Spleen (tissue), 11 donors: Measurements from ENCODE around the gene CRACR2A. TPM values are rescaled to one million over a fixed set of nuclear protein-coding genes. Genes with fewer than 3 reads are reported as not detected.

Experiments used
- DNase-seq: peaks from one replicate; pipeline ENCODE4 v3.0.0-alpha.2; 2020
- H3K27ac ChIP-seq, 8 donors: fragments of 200-600 bp; sonication (generic) in 7 of 8; 1 replicate in 4 of 8; 2 replicates in 4 of 8; pipeline versions ENCODE4 v1.5.0 to v1.8.0; 2016 to 2021; ENCODE audit warnings: inconsistent platforms in 4 of 8, mild to moderate bottlenecking in 4 of 8, moderate library complexity in 1 of 8
- H3K27me3 ChIP-seq, 7 donors: fragments of 200-600 bp; sonication (generic) in 6 of 7; replicated peaks in 1 of 7; 1 replicate in 4 of 7; 2 replicates in 3 of 7; pipeline versions ENCODE4 v1.5.0 to v1.8.0; 2016 to 2021; ENCODE audit warnings: inconsistent platforms in 3 of 7, mild to moderate bottlenecking in 1 of 7
- H3K36me3 ChIP-seq, 6 donors: fragments of 200-600 bp; sonication (generic) in 5 of 6; 1 replicate in 4 of 6; 2 replicates in 2 of 6; pipeline versions ENCODE4 v1.5.0 to v1.8.0; 2016 to 2021; ENCODE audit warnings: inconsistent platforms in 2 of 6
- H3K4me1 ChIP-seq, 6 donors: fragments of 200-600 bp; sonication (generic) in 5 of 6; 1 replicate in 3 of 6; 2 replicates in 3 of 6; pipeline versions ENCODE4 v1.5.0 to v1.8.0; 2016 to 2021; ENCODE audit warnings: inconsistent platforms in 3 of 6
- H3K4me3 ChIP-seq, 8 donors: fragments of 200-600 bp; sonication (generic) in 7 of 8; 1 replicate in 4 of 8; 2 replicates in 4 of 8; pipeline versions ENCODE4 v1.5.0 to v1.8.0; 2016 to 2021; ENCODE audit warnings: inconsistent platforms in 4 of 8, mild to moderate bottlenecking in 4 of 8, moderate library complexity in 2 of 8
- H3K9me3 ChIP-seq, 8 donors: fragments of 200-600 bp; sonication (generic) in 7 of 8; 1 replicate in 4 of 8; 2 replicates in 4 of 8; pipeline versions ENCODE4 v1.5.0 to v1.8.0; 2016 to 2021; ENCODE audit warnings: inconsistent platforms in 4 of 8
- POLR2A ChIP-seq, 3 donors: fragments of 450-650 bp; IDR thresholded peaks; one replicate each; pipeline ENCODE4 v1.5.1; 2017; ENCODE audit warnings: antibody characterized with exemption in 3 of 3, mild to moderate bottlenecking in 1 of 3
- POLR2AphosphoS5 ChIP-seq, 3 donors: sonication (generic); formaldehyde crosslinking; IDR thresholded peaks; one replicate each; pipeline ENCODE4 v1.5.1; 2017; ENCODE audit warnings: antibody characterized with exemption in 3 of 3
- WGBS, 5 donors: extraction: QIAGEN DNeasy Blood & Tissue Kit in 3 of 5; methylation state at CpG; one replicate each; pipeline versions ENCODE4 v1.1.5 to v1.1.7; 2013 to 2018; 5-methylcytosine and 5-hydroxymethylcytosine counted together
- intact Hi-C: fragments of 100-400 bp; cut with DNase I; formaldehyde crosslinking; loops from one replicate; pipeline ENCODE4 v1.15.0; 2023; ENCODE audit warnings: low total_unique reads
- polyA plus RNA-seq, 3 donors: library from polyadenylated mRNA; stranded (reverse); fragments of 200-250 nt; gene quantifications; one replicate each; pipeline ENCODE4 v1.2.1, GENCODE V29; 2013
- total RNA-seq, 7 donors: library from RNA; depleted of rRNA in 3 of 7; stranded (reverse); fragments of >200 nt in 3 of 7; fragmentation: NEBNext Ultra II Directional in 4 of 7; extraction: Animal tissue kit (Norgen Biotek cat#: 25700) in 4 of 7; gene quantifications; one replicate each; pipeline versions ENCODE4 v1.1.0 to v1.2.1, GENCODE V29; 2016 to 2021
- TF ChIP-seq, protein P1 (sequence below), 11 experiments: fragments of 200-600 bp in 7 of 11; fragments of 450-650 bp in 4 of 11; sonication (generic) in 4 of 11; IDR thresholded peaks in 8 of 11; conservative IDR thresholded peaks in 3 of 11; 1 replicate in 7 of 11; 2 replicates in 4 of 11; pipeline versions ENCODE4 v1.4.0 to v1.8.0; 2016 to 2021; ENCODE audit warnings: antibody characterized with exemption in 11 of 11, inconsistent platforms in 4 of 11, mild to moderate bottlenecking in 1 of 11
- donor health status: healthy with polysubstance abuse.
- donor health status: DM: no; HTN: no; CAD: no; lungs with moderate emphysema.
- donor health status: DM: no; HTN: no; CAD: no.
- donor health status: Bipolar disorder and iron deficiency.
- donor health status: healthy.
- donor health status: DM: no; HTN: no; CAD: no.
- donor health status: DM: yes; HTN: yes; CAD: no.

Gene CRACR2A
- total and polyA plus RNA-seq, 10 donors = 3.3 to 27.6 (median 21.1) TPM

GRCh38 chr12:3607821-3608220 lies 145.1 kb downstream of the CRACR2A start:
- 87 to 93% (median 89%) methylated on average over 4 of the region's 4 CpGs for WGBS, 5 donors
- H3K27me3 ChIP-seq = no peaks in the 10 kb centered on the region
- H3K4me3 ChIP-seq = no peak overlapping the region
- TF ChIP-seq POLR2A (IDR thresholded peaks at IDR 0.05) = no peak
- no peak for TF ChIP-seq POLR2AphosphoS5 (IDR thresholded peaks at IDR 0.05)
- TF ChIP-seq, protein P1, sequence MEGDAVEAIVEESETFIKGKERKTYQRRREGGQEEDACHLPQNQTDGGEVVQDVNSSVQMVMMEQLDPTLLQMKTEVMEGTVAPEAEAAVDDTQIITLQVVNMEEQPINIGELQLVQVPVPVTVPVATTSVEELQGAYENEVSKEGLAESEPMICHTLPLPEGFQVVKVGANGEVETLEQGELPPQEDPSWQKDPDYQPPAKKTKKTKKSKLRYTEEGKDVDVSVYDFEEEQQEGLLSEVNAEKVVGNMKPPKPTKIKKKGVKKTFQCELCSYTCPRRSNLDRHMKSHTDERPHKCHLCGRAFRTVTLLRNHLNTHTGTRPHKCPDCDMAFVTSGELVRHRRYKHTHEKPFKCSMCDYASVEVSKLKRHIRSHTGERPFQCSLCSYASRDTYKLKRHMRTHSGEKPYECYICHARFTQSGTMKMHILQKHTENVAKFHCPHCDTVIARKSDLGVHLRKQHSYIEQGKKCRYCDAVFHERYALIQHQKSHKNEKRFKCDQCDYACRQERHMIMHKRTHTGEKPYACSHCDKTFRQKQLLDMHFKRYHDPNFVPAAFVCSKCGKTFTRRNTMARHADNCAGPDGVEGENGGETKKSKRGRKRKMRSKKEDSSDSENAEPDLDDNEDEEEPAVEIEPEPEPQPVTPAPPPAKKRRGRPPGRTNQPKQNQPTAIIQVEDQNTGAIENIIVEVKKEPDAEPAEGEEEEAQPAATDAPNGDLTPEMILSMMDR (IDR thresholded peaks at IDR 0.05 in 8 of 11, conservative IDR thresholded peaks at IDR 0.05 in 3 of 11) = no peak
- no peak overlapping the region for H3K27ac ChIP-seq
- intact Hi-C loops = no loop called here
- peaks cover 0 to 25% (median 15%) of the 10 kb centered on the region in 8 donors for H3K9me3 ChIP-seq
- peaks cover 0 to 40% (median 2%) of the 10 kb centered on the region in 6 donors for H3K36me3 ChIP-seq
- peaks cover 0 to 20% (median 11%) of the 10 kb centered on the region in 6 donors for H3K4me1 ChIP-seq
- peak; percentile 35 for DNase-seq

GRCh38 chr12:3607039-3607720 lies 145.7 kb downstream of the CRACR2A start:
- no peak for TF ChIP-seq POLR2A (IDR thresholded peaks at IDR 0.05)
- TF ChIP-seq, protein P1 (IDR thresholded peaks at IDR 0.05 in 8 of 11, conservative IDR thresholded peaks at IDR 0.05 in 3 of 11) = no peak
- TF ChIP-seq POLR2AphosphoS5 (IDR thresholded peaks at IDR 0.05) = no peak
- DNase-seq = peak; percentile 44
- WGBS, 5 donors = 68 to 82% (median 70%) methylated on average over 9 of the region's 9 CpGs

GRCh38 chr12:3606128-3606527 lies 146.8 kb downstream of the CRACR2A start:
- Histone ChIP-seq H3K36me3 (peaks cover 0 to 29% (median 1%) of the 10 kb centered on the region in 6 donors), H3K27me3 (peaks cover 0 to under 1% (median 0%) of the 10 kb centered on the region in 7 donors), H3K4me3 (no peak overlapping the region), H3K4me1 (peaks cover 0 to 20% (median 11%) of the 10 kb centered on the region in 6 donors), H3K9me3 (peaks cover 0 to 24% (median 15%) of the 10 kb centered on the region in 8 donors), H3K27ac (no peak overlapping the region)
- intact Hi-C loops = no loop called here
- no peak for TF ChIP-seq POLR2A (IDR thresholded peaks at IDR 0.05)
- TF ChIP-seq, protein P1 (IDR thresholded peaks at IDR 0.05 in 8 of 11, conservative IDR thresholded peaks at IDR 0.05 in 3 of 11) = no peak
- TF ChIP-seq POLR2AphosphoS5 (IDR thresholded peaks at IDR 0.05) = no peak
- DNase-seq = peak; percentile 28
- 81 to 88% (median 83%) methylated on average over 10 of the region's 10 CpGs for WGBS, 5 donors

More at GRCh38 chr12:3607039-3607720, 145.7 kb downstream of the CRACR2A start:
- Histone ChIP-seq H3K4me1 (peaks cover 0 to 20% (median 11%) of the 10 kb centered on the region in 6 donors), H3K4me3 (no peak overlapping the region), H3K27ac (no peak overlapping the region), H3K9me3 (peaks cover 0 to 25% (median 15%) of the 10 kb centered on the region in 8 donors), H3K27me3 (no peaks in the 10 kb centered on the region), H3K36me3 (peaks cover 0 to 39% (median 1%) of the 10 kb centered on the region in 6 donors)
- intact Hi-C loops = no loop called here

GRCh38 chr12:3605692-3606091 lies 147.2 kb downstream of the CRACR2A start:
- H3K27me3 ChIP-seq = peaks cover 0 to 5% (median 0%) of the 10 kb centered on the region in 7 donors
- peaks cover 0 to 20% (median 11%) of the 10 kb centered on the region in 6 donors for H3K4me1 ChIP-seq
- TF ChIP-seq, protein P1 (IDR thresholded peaks at IDR 0.05 in 8 of 11, conservative IDR thresholded peaks at IDR 0.05 in 3 of 11) = no peak
- TF ChIP-seq POLR2AphosphoS5 (IDR thresholded peaks at IDR 0.05) (no peak), POLR2A (IDR thresholded peaks at IDR 0.05) (no peak)
- peaks cover 0 to 24% (median 1%) of the 10 kb centered on the region in 6 donors for H3K36me3 ChIP-seq
- 82 to 86% (median 85%) methylated on average over 6 of the region's 6 CpGs for WGBS, 5 donors
- intact Hi-C loops = no loop called here
- no peak overlapping the region for H3K4me3 ChIP-seq
- no peak overlapping the region for H3K27ac ChIP-seq
- peaks cover 0 to 20% (median 15%) of the 10 kb centered on the region in 8 donors for H3K9me3 ChIP-seq
- DNase-seq = peak; percentile 5
